ENCODE measurements around the gene CDK5RAP2.
A peak's percentile ranks its signal among the peaks of the same experiment; 100 is the strongest.

The CDK5RAP2 gene

GRCh38 chr9:120619751-120620655, 40.0 kb upstream of the CDK5RAP2 start:
- H3K9me3 ChIP-seq (ENCODE audit: low read depth, low read length): no peaks in the 10 kb centered on the region
- no peak for TF ChIP-seq EZH2 (IDR thresholded peaks at IDR 0.05)
- no peak for TF ChIP-seq POLR2AphosphoS5 (IDR thresholded peaks at IDR 0.05; ENCODE audit: borderline replicate concordance, low read depth, low read length)
- TF ChIP-seq FOXP2 (optimal IDR thresholded peaks at IDR 0.05; ENCODE audit: control extremely low read depth, extremely low read length, insufficient read depth): no peak
- no peaks in the 10 kb centered on the region for H3K36me3 ChIP-seq (ENCODE audit: insufficient read depth, low read length)
- DNase-seq (ENCODE audit: low read depth, low spot score): peak; percentile 86
- no peak overlapping the region for H3K4me3 ChIP-seq
- peak overlapping the region; percentile 28 for H3K9ac ChIP-seq (ENCODE audit: insufficient read length)
- H3K27ac ChIP-seq: peak overlapping the region; percentile 4; the same call in 1 of the 2 replicates

GRCh38 chr9:120616966-120617935, 37.3 kb upstream of the CDK5RAP2 start:
- H3K4me3 ChIP-seq: no peak overlapping the region
- DNase-seq (ENCODE audit: low read depth, low spot score): no peak
- H3K36me3 ChIP-seq (ENCODE audit: insufficient read depth, low read length): no peaks in the 10 kb centered on the region
- TF ChIP-seq EZH2 (IDR thresholded peaks at IDR 0.05) (no peak), FOXP2 (optimal IDR thresholded peaks at IDR 0.05; ENCODE audit: control extremely low read depth, extremely low read length, insufficient read depth) (no peak), POLR2AphosphoS5 (IDR thresholded peaks at IDR 0.05; ENCODE audit: borderline replicate concordance, low read depth, low read length) (no peak)
- no peaks in the 10 kb centered on the region for H3K9me3 ChIP-seq (ENCODE audit: low read depth, low read length)
- H3K9ac ChIP-seq (ENCODE audit: insufficient read length): no peak overlapping the region
- no peak overlapping the region for H3K27ac ChIP-seq

- Histone ChIP-seq H3K9ac (ENCODE audit: insufficient read length) (no peak overlapping the region), H3K27ac (no peak overlapping the region), H3K9me3 (ENCODE audit: low read depth, low read length) (no peaks in the 10 kb centered on the region), H3K36me3 (ENCODE audit: insufficient read depth, low read length) (peaks cover 6% of the 10 kb centered on the region; the same call in 1 of the 2 replicates), H3K4me3 (no peak overlapping the region)
- DNase-seq (ENCODE audit: low read depth, low spot score): no peak
- TF ChIP-seq EZH2 (IDR thresholded peaks at IDR 0.05): no peak
- no peak for TF ChIP-seq FOXP2 (optimal IDR thresholded peaks at IDR 0.05; ENCODE audit: control extremely low read depth, extremely low read length, insufficient read depth)
- TF ChIP-seq POLR2AphosphoS5 (IDR thresholded peaks at IDR 0.05; ENCODE audit: borderline replicate concordance, low read depth, low read length): no peak
Measured at GRCh38 chr9:120612218-120612617, 32.3 kb upstream of the CDK5RAP2 start.

GRCh38 chr9:120611690-120612068, 31.7 kb upstream of the CDK5RAP2 start:
- no peak for DNase-seq (ENCODE audit: low read depth, low spot score)
- Histone ChIP-seq H3K36me3 (ENCODE audit: insufficient read depth, low read length) (peaks cover 6% of the 10 kb centered on the region; the same call in 1 of the 2 replicates), H3K9me3 (ENCODE audit: low read depth, low read length) (no peaks in the 10 kb centered on the region), H3K9ac (ENCODE audit: insufficient read length) (no peak overlapping the region), H3K27ac (no peak overlapping the region), H3K4me3 (no peak overlapping the region)
- no peak for TF ChIP-seq EZH2 (IDR thresholded peaks at IDR 0.05)
- TF ChIP-seq FOXP2 (optimal IDR thresholded peaks at IDR 0.05; ENCODE audit: control extremely low read depth, extremely low read length, insufficient read depth): no peak
- no peak for TF ChIP-seq POLR2AphosphoS5 (IDR thresholded peaks at IDR 0.05; ENCODE audit: borderline replicate concordance, low read depth, low read length)

- Histone ChIP-seq H3K9ac (ENCODE audit: insufficient read length) (no peak overlapping the region), H3K27ac (no peak overlapping the region), H3K4me3 (no peak overlapping the region), H3K9me3 (ENCODE audit: low read depth, low read length) (no peaks in the 10 kb centered on the region), H3K36me3 (ENCODE audit: insufficient read depth, low read length) (peaks cover 10% of the 10 kb centered on the region; the same call in 1 of the 2 replicates)
- DNase-seq (ENCODE audit: low read depth, low spot score): no peak
- TF ChIP-seq EZH2 (IDR thresholded peaks at IDR 0.05): no peak
- TF ChIP-seq FOXP2 (optimal IDR thresholded peaks at IDR 0.05; ENCODE audit: control extremely low read depth, extremely low read length, insufficient read depth): no peak
- no peak for TF ChIP-seq POLR2AphosphoS5 (IDR thresholded peaks at IDR 0.05; ENCODE audit: borderline replicate concordance, low read depth, low read length)
Measured at GRCh38 chr9:120610975-120611689, 31.2 kb upstream of the CDK5RAP2 start.

- no peak for DNase-seq (ENCODE audit: low read depth, low spot score)
- no peak for TF ChIP-seq POLR2AphosphoS5 (IDR thresholded peaks at IDR 0.05; ENCODE audit: borderline replicate concordance, low read depth, low read length)
- no peak for TF ChIP-seq FOXP2 (optimal IDR thresholded peaks at IDR 0.05; ENCODE audit: control extremely low read depth, extremely low read length, insufficient read depth)
- TF ChIP-seq EZH2 (IDR thresholded peaks at IDR 0.05): no peak
- no peak overlapping the region for H3K27ac ChIP-seq
- no peak overlapping the region for H3K9ac ChIP-seq (ENCODE audit: insufficient read length)
- H3K9me3 ChIP-seq (ENCODE audit: low read depth, low read length): no peaks in the 10 kb centered on the region
- peaks cover 21% of the 10 kb centered on the region for H3K36me3 ChIP-seq (ENCODE audit: insufficient read depth, low read length)
- H3K4me3 ChIP-seq: no peak overlapping the region
Measured at GRCh38 chr9:120609636-120610035, 29.7 kb upstream of the CDK5RAP2 start.

DNA sequence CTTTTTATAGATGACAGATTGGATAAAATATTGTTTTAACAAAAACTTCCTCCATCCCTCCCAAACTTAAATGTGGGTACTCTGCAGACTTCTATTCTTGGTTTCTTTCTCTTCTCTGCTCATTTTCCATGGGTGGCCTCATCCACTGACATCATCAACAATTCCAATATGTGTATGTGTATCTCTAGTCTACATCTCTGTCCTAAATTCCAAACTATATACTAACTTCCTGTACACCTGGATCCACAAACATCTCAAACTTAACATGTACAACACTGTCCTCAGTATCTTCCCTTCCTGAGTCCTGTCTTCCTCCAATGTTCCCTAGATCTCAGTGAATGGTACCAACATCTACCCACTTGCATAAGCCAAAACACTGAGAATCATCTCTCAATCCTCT, 28.5 kb upstream of the CDK5RAP2 start:
- Histone ChIP-seq H3K27ac (no peak overlapping the region), H3K9ac (ENCODE audit: insufficient read length) (no peak overlapping the region), H3K9me3 (ENCODE audit: low read depth, low read length) (no peaks in the 10 kb centered on the region), H3K4me3 (no peak overlapping the region), H3K36me3 (ENCODE audit: insufficient read depth, low read length) (peaks cover 24% of the 10 kb centered on the region)
- TF ChIP-seq POLR2AphosphoS5 (IDR thresholded peaks at IDR 0.05; ENCODE audit: borderline replicate concordance, low read depth, low read length): no peak
- TF ChIP-seq EZH2 (IDR thresholded peaks at IDR 0.05): no peak
- no peak for TF ChIP-seq FOXP2 (optimal IDR thresholded peaks at IDR 0.05; ENCODE audit: control extremely low read depth, extremely low read length, insufficient read depth)
- no peak for DNase-seq (ENCODE audit: low read depth, low spot score)
